ENCODE measurements around the gene PREX1.

Gene PREX1

GRCh38 chr20:48613926-48614325 lies 213.9 kb downstream of the PREX1 start:
- Histone ChIP-seq H3K27me3 (replicated peaks) (peaks cover 6% of the 10 kb centered on the region), H3K36me3 (replicated peaks) (no peaks in the 10 kb centered on the region), H3K4me3 (ENCODE audit: low read depth, low read length) (no peak overlapping the region), H3K27ac (no peak overlapping the region)
- DNase-seq = no peak
- no peak for TF ChIP-seq CTCF (IDR thresholded peaks at IDR 0.05; ENCODE audit: low read depth, low read length, missing control alignments)
- in situ Hi-C loops (cut with HindIII; ENCODE audit: low pct_ligation_motif_present, low sequenced_read_pairs) = loop anchor here (25.0 kb wide), 1 partner anchor 927 kb away; no protein-coding TSS in a partner anchor

- H3K4me3 ChIP-seq (ENCODE audit: low read depth, low read length) = no peak overlapping the region
- TF ChIP-seq CTCF (IDR thresholded peaks at IDR 0.05; ENCODE audit: low read depth, low read length, missing control alignments) = no peak
- in situ Hi-C loops (cut with HindIII; ENCODE audit: low pct_ligation_motif_present, low sequenced_read_pairs) = loop anchor here (25.0 kb wide), 1 partner anchor 925 kb away; no protein-coding TSS in a partner anchor
- no peak overlapping the region for H3K27ac ChIP-seq
- no peaks in the 10 kb centered on the region for H3K36me3 ChIP-seq (replicated peaks)
- DNase-seq = no peak
- H3K27me3 ChIP-seq (replicated peaks) = peaks cover 6% of the 10 kb centered on the region
Measured at GRCh38 chr20:48612335-48612734, 215.5 kb downstream of the PREX1 start.

- H3K27ac ChIP-seq = no peak overlapping the region
- in situ Hi-C loops (cut with HindIII; ENCODE audit: low pct_ligation_motif_present, low sequenced_read_pairs) = loop anchor here (25.0 kb wide), 1 partner anchor 924 kb away; no protein-coding TSS in a partner anchor
- H3K4me3 ChIP-seq (ENCODE audit: low read depth, low read length) = no peak overlapping the region
- peaks cover 6% of the 10 kb centered on the region for H3K27me3 ChIP-seq (replicated peaks)
- no peak for TF ChIP-seq CTCF (IDR thresholded peaks at IDR 0.05; ENCODE audit: low read depth, low read length, missing control alignments)
- no peak for DNase-seq
- H3K36me3 ChIP-seq (replicated peaks) = no peaks in the 10 kb centered on the region
Measured at GRCh38 chr20:48610996-48611395, 216.8 kb downstream of the PREX1 start.

GRCh38 chr20:48609491-48609978 lies 218.3 kb downstream of the PREX1 start:
- in situ Hi-C loops (cut with HindIII; ENCODE audit: low pct_ligation_motif_present, low sequenced_read_pairs) = loop anchor here (25.0 kb wide), 1 partner anchor 922 kb away; no protein-coding TSS in a partner anchor
- Histone ChIP-seq H3K27ac (no peak overlapping the region), H3K36me3 (replicated peaks) (no peaks in the 10 kb centered on the region), H3K27me3 (replicated peaks) (peaks cover 6% of the 10 kb centered on the region), H3K4me3 (ENCODE audit: low read depth, low read length) (no peak overlapping the region)
- DNase-seq = no peak
- TF ChIP-seq CTCF (IDR thresholded peaks at IDR 0.05; ENCODE audit: low read depth, low read length, missing control alignments) = no peak

GRCh38 chr20:48608756-48609155 lies 219.0 kb downstream of the PREX1 start:
- H3K27ac ChIP-seq = no peak overlapping the region
- no peak overlapping the region for H3K4me3 ChIP-seq (ENCODE audit: low read depth, low read length)
- peaks cover 6% of the 10 kb centered on the region for H3K27me3 ChIP-seq (replicated peaks)
- no peaks in the 10 kb centered on the region for H3K36me3 ChIP-seq (replicated peaks)
- in situ Hi-C loops (cut with HindIII; ENCODE audit: low pct_ligation_motif_present, low sequenced_read_pairs) = loop anchor here (25.0 kb wide), 1 partner anchor 921 kb away; no protein-coding TSS in a partner anchor
- no peak for DNase-seq
- no peak for TF ChIP-seq CTCF (IDR thresholded peaks at IDR 0.05; ENCODE audit: low read depth, low read length, missing control alignments)

- peaks cover 2% of the 10 kb centered on the region for H3K27me3 ChIP-seq (replicated peaks)
- DNase-seq = no peak
- TF ChIP-seq CTCF (IDR thresholded peaks at IDR 0.05; ENCODE audit: low read depth, low read length, missing control alignments) = no peak
- no peak overlapping the region for H3K27ac ChIP-seq
- H3K36me3 ChIP-seq (replicated peaks) = no peaks in the 10 kb centered on the region
- H3K4me3 ChIP-seq (ENCODE audit: low read depth, low read length) = no peak overlapping the region
- in situ Hi-C loops (cut with HindIII; ENCODE audit: low pct_ligation_motif_present, low sequenced_read_pairs) = loop anchor here (25.0 kb wide), 1 partner anchor 920 kb away; no protein-coding TSS in a partner anchor
Measured at GRCh38 chr20:48607544-48607865, 220.3 kb downstream of the PREX1 start.
